PC-3 (cell line): ENCODE measurements around the gene NUB1. TPM values are rescaled to one million over a fixed set of nuclear protein-coding genes. Genes with fewer than 3 reads are reported as not detected.

Experiments used
- ATAC-seq: fragments of 200-7000 bp; cut with Tn5 transposase; 2 replicates; pipeline ENCODE4 v1.9.1; 2020; ENCODE audit warnings: mild to moderate bottlenecking, moderate library complexity
- BruUV-seq: library from RNA; stranded (reverse); fragments of 400-500 nt; replicated peaks from 2 replicates; lab custom pipeline; 2021; lab: Mats Ljungman, UMichigan
- CTCF ChIA-PET: fragments of 300-600 bp; sonication (Branson Sonifier 250); formaldehyde crosslinking; loops from one replicate; lab custom pipeline; 2022; ENCODE audit warnings: antibody characterized with exemption; lab: Charles Lee
- POLR2A ChIA-PET: fragments of 300-600 bp; sonication (Branson Sonifier 250); formaldehyde crosslinking; loops from one replicate; lab custom pipeline; 2022; ENCODE audit warnings: antibody characterized with exemption; ENCODE audit not compliant: unreplicated experiment; lab: Charles Lee
- DNase-seq: peaks from one replicate; pipeline ENCODE4 v3.0.0-alpha.2; 2015
- H2AFZ ChIP-seq: fragments of 300-600 bp; sonication (generic); 2 replicates; pipeline ENCODE4 v1.6.0; 2016; ENCODE audit warnings: antibody characterized with exemption, low read length
- H3F3A ChIP-seq: fragments of 300-600 bp; sonication (generic); one replicate; pipeline ENCODE4 v1.6.0; 2017; ENCODE audit warnings: antibody characterized with exemption, low read length, control low read depth, mild to moderate bottlenecking; ENCODE audit not compliant: unreplicated experiment
- H3K27ac ChIP-seq: fragments of 300-600 bp; sonication (generic); 2 replicates; pipeline ENCODE4 v1.5.1; 2016; ENCODE audit warnings: mild to moderate bottlenecking, low read length
- H3K27me3 ChIP-seq: fragments of 300-600 bp; sonication (generic); 2 replicates; pipeline ENCODE4 v1.6.1; 2016; ENCODE audit warnings: low read length, mixed read lengths
- H3K36me3 ChIP-seq: fragments of 300-600 bp; sonication (generic); 2 replicates; pipeline ENCODE4 v1.6.1; 2016; ENCODE audit warnings: low read depth, mixed run types, low read length, mixed read lengths
- H3K4me1 ChIP-seq: fragments of 300-600 bp; sonication (generic); 2 replicates; pipeline ENCODE4 v1.5.1; 2016; ENCODE audit warnings: low read length; ENCODE audit not compliant: insufficient read depth
- H3K4me2 ChIP-seq: fragments of 300-600 bp; sonication (generic); 2 replicates; pipeline ENCODE4 v1.6.0; 2016; ENCODE audit warnings: low read length
- H3K4me3 ChIP-seq: fragments of 300-600 bp; sonication (generic); 2 replicates; pipeline ENCODE4 v1.5.1; 2016; ENCODE audit warnings: mild to moderate bottlenecking, low read length, mixed read lengths
- H3K79me2 ChIP-seq: fragments of 300-600 bp; sonication (generic); 2 replicates; pipeline ENCODE4 v1.6.1; 2017; ENCODE audit warnings: low read length, mixed read lengths
- H3K9ac ChIP-seq: fragments of 300-600 bp; sonication (generic); 2 replicates; pipeline ENCODE4 v1.6.0; 2016; ENCODE audit warnings: mild to moderate bottlenecking, low read length
- H3K9me2 ChIP-seq: fragments of 300-600 bp; sonication (generic); replicated peaks from 2 replicates; pipeline ENCODE4 v1.6.1; 2016; ENCODE audit warnings: mixed run types, low read length, mixed read lengths
- H3K9me3 ChIP-seq: fragments of 300-600 bp; sonication (generic); 2 replicates; pipeline ENCODE4 v1.6.1; 2016; ENCODE audit warnings: low read length, mixed read lengths
- H4K20me1 ChIP-seq: fragments of 300-600 bp; sonication (generic); 2 replicates; pipeline ENCODE4 v1.6.1; 2016; ENCODE audit warnings: low read length, mixed read lengths
- EZH2 ChIP-seq: fragments of 300-600 bp; sonication (generic); IDR thresholded peaks from one replicate; pipeline ENCODE4 v1.6.1; 2017; ENCODE audit warnings: antibody characterized with exemption, mild to moderate bottlenecking, low read length; ENCODE audit not compliant: unreplicated experiment
- EZH2phosphoT487 ChIP-seq: fragments of 300-600 bp; sonication (generic); IDR thresholded peaks from 2 replicates; pipeline ENCODE4 v1.6.1; 2018; ENCODE audit warnings: mild to moderate bottlenecking, antibody characterized with exemption, low read length, borderline replicate concordance
- intact Hi-C: fragments of 100-400 bp; cut with micrococcal nuclease; formaldehyde crosslinking; loops from 2 replicates; pipeline ENCODE4 v1.9.0; 2023
- total RNA-seq: library from RNA; depleted of rRNA; stranded (reverse); fragments of >200 nt; gene quantifications from 2 replicates; pipeline ENCODE4 v1.2.3, GENCODE V29; 2014
- TF ChIP-seq, protein P1 (sequence below): fragments of 300-600 bp; sonication (generic); conservative IDR thresholded peaks from 2 replicates; pipeline ENCODE4 v1.5.1; 2017; ENCODE audit warnings: antibody characterized with exemption, low read depth, mild to moderate bottlenecking, low read length

Gene NUB1
- total RNA-seq, 1 experiment from 2014 or later: 40.1 TPM

DNA sequence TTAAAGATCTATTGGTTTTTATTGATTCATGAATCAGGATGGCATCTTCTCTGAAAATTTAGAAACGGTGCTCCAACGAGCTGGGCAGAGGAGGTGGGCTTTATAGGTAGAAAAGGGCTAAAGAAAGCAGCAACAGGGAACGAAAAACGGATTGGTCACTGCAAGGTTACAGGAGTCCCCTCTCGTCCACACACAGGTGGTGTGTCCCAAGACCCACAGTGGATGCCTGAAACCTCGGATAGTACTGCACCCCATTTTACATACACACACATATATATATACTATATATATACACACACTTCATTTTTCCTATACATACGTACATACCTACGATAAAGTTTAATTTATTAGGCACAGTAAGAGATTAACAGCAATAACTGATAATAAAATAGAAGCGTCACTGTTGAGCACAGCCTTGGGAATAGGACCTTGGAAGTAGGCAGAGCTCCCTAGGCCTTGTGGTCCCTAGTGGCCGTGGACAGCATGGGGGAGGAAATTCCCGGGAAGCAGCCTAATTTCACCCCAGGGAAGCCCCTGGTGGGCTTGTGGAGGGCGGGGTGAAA is 737 bp upstream of the NUB1 start:
- Histone ChIP-seq H3K9me2 (no peaks in the 10 kb centered on the region), H3K4me1 (peaks cover 3% of the 10 kb centered on the region), H3K4me2 (peak overlapping the region; percentile 28; the same call in 1 of the 2 replicates), H2AFZ (peak overlapping the region; percentile 60; the same call in 1 of the 2 replicates), H3K27me3 (no peaks in the 10 kb centered on the region), H3K79me2 (peaks cover 19% of the 10 kb centered on the region), H4K20me1 (no peaks in the 10 kb centered on the region), H3K9ac (no peak overlapping the region), H3K4me3 (no peak overlapping the region), H3K36me3 (peaks cover 3% of the 10 kb centered on the region; the same call in 1 of the 2 replicates), H3K9me3 (no peaks in the 10 kb centered on the region), H3K27ac (no peak overlapping the region), H3F3A (no peaks in the 10 kb centered on the region)
- ChIA-PET POLR2A (interaction anchor here (0.6 to 0.7 kb wide), 4 partner anchors 7 to 1123 kb away, joined by 3 to 10 read pairs (median 6); no protein-coding TSS in a partner anchor), CTCF (interaction anchor here (0.7 kb wide), 2 partner anchors 26 to 231 kb away, joined by 8 read pairs; no protein-coding TSS in a partner anchor)
- BruUV-seq: no TSS peak
- TF ChIP-seq, protein P1, sequence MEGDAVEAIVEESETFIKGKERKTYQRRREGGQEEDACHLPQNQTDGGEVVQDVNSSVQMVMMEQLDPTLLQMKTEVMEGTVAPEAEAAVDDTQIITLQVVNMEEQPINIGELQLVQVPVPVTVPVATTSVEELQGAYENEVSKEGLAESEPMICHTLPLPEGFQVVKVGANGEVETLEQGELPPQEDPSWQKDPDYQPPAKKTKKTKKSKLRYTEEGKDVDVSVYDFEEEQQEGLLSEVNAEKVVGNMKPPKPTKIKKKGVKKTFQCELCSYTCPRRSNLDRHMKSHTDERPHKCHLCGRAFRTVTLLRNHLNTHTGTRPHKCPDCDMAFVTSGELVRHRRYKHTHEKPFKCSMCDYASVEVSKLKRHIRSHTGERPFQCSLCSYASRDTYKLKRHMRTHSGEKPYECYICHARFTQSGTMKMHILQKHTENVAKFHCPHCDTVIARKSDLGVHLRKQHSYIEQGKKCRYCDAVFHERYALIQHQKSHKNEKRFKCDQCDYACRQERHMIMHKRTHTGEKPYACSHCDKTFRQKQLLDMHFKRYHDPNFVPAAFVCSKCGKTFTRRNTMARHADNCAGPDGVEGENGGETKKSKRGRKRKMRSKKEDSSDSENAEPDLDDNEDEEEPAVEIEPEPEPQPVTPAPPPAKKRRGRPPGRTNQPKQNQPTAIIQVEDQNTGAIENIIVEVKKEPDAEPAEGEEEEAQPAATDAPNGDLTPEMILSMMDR: no peak
- no peak for TF ChIP-seq EZH2
- no peak for TF ChIP-seq EZH2phosphoT487
- intact Hi-C loops: no loop called here
- DNase-seq (no peak), ATAC-seq (peak; percentile 8)

DNA sequence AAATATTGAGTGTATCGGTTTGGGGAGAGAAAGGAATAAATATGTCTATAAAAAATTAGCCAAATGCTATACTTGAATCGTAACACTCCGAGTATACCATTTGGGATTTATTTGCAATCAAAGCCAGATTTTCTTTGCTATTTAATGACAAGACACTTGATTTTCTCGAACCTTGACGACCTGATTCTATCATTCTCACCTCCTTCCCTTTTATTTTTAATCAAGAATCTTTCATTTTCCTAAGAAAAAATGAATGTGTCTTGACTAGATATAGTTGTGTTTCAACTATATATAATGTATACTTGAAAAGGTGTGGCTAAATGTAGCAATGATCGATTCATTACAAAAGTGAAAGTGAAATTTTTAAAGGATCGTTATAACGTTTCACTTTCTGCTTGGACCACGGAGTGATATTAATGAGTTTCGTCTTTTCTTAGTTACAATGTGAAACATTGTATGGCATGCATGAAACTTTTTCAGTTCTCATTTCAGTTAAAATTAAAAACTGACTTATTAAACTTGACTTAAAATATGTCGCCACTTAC is 562 bp downstream of the NUB1 start:
- peaks cover 9% of the 10 kb centered on the region for H3K4me1 ChIP-seq
- H3K36me3 ChIP-seq: peaks cover 13% of the 10 kb centered on the region; the same call in 1 of the 2 replicates
- intact Hi-C loops: no loop called here
- ChIA-PET POLR2A (no interaction called here), CTCF (interaction anchor here (0.6 to 1.0 kb wide), 2 partner anchors 33 to 178 kb away, joined by 3 to 5 read pairs; partner anchors contain the start of gene RHEB)
- peak overlapping the region; percentile 79 for H2AFZ ChIP-seq
- no peak overlapping the region for H3K27ac ChIP-seq
- H3F3A ChIP-seq: no peaks in the 10 kb centered on the region
- peaks cover 19% of the 10 kb centered on the region for H3K79me2 ChIP-seq
- peak overlapping the region; percentile 91 for H3K4me2 ChIP-seq
- H3K9me3 ChIP-seq: no peaks in the 10 kb centered on the region
- no peaks in the 10 kb centered on the region for H4K20me1 ChIP-seq
- H3K4me3 ChIP-seq: peak overlapping the region; percentile 89
- H3K27me3 ChIP-seq: no peaks in the 10 kb centered on the region
- ATAC-seq: no peak
- H3K9me2 ChIP-seq: no peaks in the 10 kb centered on the region
- TF ChIP-seq EZH2phosphoT487 (no peak), EZH2 (no peak)
- TF ChIP-seq, protein P1: no peak
- no peak for DNase-seq
- TSS peak; percentile 74 for BruUV-seq
- peak overlapping the region; percentile 80 for H3K9ac ChIP-seq
